Measurements from ENCODE around the gene MASP1.

Gene MASP1

GRCh38 chr3:187186801-187187421, 104.6 kb downstream of the MASP1 start:
- DNase-seq (ENCODE audit: low read depth), result peak; percentile 88

DNA sequence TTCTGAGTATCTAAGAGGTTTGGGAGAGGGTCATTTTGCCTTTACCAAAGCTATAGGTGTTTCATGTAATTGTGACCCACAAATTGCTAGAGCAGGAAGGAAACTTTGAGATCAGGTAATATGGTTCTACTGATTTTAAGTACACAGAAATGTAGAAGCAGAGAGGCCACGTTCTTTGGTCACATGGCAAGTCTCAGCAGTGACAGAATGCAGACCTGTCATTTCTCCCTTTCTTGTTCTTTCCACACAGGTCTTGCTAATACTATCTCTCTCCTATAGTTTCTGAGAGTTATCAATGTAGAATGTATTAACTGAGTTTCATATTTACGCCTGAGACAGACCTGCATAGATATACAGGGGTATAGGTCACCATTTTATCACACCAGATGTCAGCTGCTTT, 105.2 kb downstream of the MASP1 start:
- no peak for DNase-seq (ENCODE audit: low read depth)

GRCh38 chr3:187185759-187186158, 105.8 kb downstream of the MASP1 start:
- DNase-seq (ENCODE audit: low read depth), result no peak
